RWPE1 (cell line): Measurements from ENCODE around the gene HSCB.

ENCODE experiments used
- CTCF ChIA-PET: fragments of 350-600 bp; sonication (Branson Sonifier 250); formaldehyde crosslinking; extraction: SDS; loops from one replicate; lab custom pipeline; 2021; lab: Yijun Ruan, JAX
- POLR2A ChIA-PET: fragments of 400-600 bp; formaldehyde crosslinking; extraction: SDS; loops from one replicate; lab custom pipeline; 2020; ENCODE audit warnings: antibody characterized with exemption; ENCODE audit not compliant: low non-redundant PET; lab: Yijun Ruan, JAX
- DNase-seq: peaks from one replicate; pipeline ENCODE4 v3.0.0; 2012; ENCODE audit warnings: low spot score
- H3K27ac ChIP-seq: fragments of 450-650 bp; 2 replicates; pipeline ENCODE4 v1.5.1; 2017
- TF ChIP-seq, protein P1 (sequence below): fragments of 450-650 bp; conservative IDR thresholded peaks from 2 replicates; pipeline ENCODE4 v1.5.1; 2017; ENCODE audit warnings: low read depth, mild to moderate bottlenecking

The HSCB gene

DNA sequence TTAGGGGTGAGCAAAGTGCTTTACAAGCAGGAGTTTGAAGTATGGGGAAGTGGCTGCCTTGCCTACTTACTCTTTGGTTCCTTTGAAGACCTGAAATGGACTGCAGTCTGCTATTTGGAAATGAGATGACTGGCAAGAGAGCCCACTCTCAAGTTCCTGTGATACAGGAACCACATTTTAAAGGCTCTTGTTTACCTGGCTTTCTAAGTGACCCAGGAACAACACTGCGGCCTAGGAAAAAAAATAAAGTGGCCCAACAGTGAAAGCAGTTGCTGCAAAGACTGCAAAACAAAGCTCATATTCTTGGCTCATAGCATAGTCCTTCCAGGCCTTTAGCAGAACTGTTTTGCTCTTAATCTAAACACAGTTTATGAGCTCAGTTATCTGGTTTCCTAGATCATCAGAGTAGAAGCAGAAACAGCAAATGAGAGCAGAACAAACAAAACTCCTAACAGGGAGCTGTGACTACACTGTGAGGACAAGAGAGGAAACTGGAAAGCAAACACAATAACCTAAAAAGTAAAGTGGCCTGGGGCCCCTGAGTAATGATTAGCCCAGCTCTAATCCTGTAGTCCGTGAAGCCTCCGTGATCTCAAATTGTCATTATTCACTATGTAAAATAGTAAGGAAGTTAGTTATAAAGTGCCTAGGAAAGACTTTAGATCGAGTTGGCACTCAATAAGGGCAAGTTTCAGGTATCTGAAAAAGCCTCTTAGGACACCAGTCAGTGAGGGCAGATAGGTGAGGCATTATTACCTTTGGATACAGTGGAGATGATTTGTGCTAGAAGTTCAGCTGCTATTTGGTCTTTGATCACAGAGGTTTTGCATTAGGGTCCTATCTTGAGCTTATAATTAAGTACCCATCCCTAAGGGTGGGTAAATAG lies 42.2 kb downstream of the HSCB start:
- no peak for DNase-seq
- TF ChIP-seq, protein P1, sequence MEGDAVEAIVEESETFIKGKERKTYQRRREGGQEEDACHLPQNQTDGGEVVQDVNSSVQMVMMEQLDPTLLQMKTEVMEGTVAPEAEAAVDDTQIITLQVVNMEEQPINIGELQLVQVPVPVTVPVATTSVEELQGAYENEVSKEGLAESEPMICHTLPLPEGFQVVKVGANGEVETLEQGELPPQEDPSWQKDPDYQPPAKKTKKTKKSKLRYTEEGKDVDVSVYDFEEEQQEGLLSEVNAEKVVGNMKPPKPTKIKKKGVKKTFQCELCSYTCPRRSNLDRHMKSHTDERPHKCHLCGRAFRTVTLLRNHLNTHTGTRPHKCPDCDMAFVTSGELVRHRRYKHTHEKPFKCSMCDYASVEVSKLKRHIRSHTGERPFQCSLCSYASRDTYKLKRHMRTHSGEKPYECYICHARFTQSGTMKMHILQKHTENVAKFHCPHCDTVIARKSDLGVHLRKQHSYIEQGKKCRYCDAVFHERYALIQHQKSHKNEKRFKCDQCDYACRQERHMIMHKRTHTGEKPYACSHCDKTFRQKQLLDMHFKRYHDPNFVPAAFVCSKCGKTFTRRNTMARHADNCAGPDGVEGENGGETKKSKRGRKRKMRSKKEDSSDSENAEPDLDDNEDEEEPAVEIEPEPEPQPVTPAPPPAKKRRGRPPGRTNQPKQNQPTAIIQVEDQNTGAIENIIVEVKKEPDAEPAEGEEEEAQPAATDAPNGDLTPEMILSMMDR: no peak
- no peak overlapping the region for H3K27ac ChIP-seq
- POLR2A ChIA-PET: no interaction called here
- CTCF ChIA-PET: no interaction called here

DNA sequence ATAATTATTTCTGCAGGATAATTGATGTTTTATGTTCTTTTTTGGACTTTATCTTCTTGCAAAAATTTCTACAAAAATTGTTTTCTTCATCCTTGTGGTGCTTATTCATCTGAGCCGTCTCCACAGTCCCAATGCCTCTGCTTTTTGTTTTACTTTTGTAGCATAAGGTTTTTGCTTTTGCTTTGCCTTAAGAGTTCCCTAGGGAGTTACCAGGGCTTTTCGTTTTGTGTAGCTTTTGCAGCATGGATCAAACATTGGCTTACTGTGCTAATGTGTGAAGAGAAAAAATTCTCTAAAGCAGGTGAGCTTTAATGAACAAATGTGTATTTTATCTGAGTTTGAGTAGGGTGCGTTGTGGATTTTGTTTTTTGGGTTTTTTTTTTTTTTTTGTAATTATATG lies 46.8 kb downstream of the HSCB start:
- no peak overlapping the region for H3K27ac ChIP-seq
- TF ChIP-seq, protein P1: no peak
- ChIA-PET CTCF (interaction anchor here (0.6 kb wide), 1 partner anchor 151 kb away, joined by 4 read pairs; no protein-coding TSS in a partner anchor), POLR2A (no interaction called here)
- DNase-seq: no peak

DNA sequence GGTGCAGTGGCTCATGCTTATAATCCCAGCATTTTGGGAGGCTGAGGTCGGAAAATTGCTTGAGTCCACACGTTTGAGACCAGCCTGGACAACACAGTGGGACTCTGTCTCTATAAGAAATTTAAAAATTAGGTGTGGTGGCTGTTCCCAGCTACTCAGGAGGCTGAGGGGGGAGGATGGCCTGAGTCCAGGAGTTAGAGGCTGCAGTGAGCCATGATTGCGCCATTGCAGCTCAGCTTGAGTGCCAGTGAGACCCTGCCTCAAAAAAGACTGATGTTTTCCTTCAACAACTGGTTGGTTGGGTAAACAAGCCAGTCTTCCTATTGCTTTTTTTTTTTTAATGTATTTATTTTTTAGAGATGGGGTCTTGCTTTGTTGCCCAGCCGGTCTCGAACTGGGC lies 49.3 kb downstream of the HSCB start:
- DNase-seq: no peak
- CTCF ChIA-PET: no interaction called here
- POLR2A ChIA-PET: interaction anchor here (0.5 kb wide), 1 partner anchor 36 kb away, joined by 7 read pairs; no protein-coding TSS in a partner anchor
- TF ChIP-seq, protein P1: no peak
- peak overlapping the region; percentile 56 for H3K27ac ChIP-seq

DNA sequence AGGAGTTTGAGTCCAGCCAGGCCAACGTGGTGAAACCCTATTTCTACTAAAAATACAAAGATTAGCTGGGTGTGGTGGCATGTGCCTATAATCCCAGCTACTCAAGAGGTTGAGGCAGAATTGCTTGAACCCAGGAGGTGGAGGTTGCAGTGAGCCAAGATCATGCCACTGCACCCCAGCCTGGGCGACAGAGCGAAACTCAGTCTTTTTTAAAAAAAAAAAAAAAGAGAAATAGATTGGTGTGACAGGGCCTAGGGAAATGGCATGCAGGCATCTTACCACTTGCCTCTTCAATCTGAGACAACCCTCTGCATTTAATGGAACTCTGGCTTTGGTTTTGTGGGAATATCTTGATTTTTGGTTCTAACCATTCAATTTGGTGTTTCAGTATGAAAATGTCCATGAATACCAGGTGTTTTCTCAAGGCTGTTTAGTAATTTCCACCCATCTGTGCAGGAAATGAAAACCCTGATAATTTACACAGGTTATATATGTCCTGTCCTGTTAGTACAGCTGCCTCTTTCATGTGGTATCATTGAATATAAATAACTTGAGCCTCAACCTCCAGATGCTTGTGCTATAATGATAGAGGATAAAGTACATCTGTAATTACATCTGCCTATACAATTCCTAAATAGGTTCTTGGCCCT lies 50.1 kb downstream of the HSCB start:
- ChIA-PET CTCF (interaction anchor here (0.6 kb wide), 1 partner anchor 12 kb away, joined by 3 read pairs; no protein-coding TSS in a partner anchor), POLR2A (no interaction called here)
- peak overlapping the region; percentile 66 for H3K27ac ChIP-seq
- DNase-seq: no peak
- TF ChIP-seq, protein P1: no peak

DNA sequence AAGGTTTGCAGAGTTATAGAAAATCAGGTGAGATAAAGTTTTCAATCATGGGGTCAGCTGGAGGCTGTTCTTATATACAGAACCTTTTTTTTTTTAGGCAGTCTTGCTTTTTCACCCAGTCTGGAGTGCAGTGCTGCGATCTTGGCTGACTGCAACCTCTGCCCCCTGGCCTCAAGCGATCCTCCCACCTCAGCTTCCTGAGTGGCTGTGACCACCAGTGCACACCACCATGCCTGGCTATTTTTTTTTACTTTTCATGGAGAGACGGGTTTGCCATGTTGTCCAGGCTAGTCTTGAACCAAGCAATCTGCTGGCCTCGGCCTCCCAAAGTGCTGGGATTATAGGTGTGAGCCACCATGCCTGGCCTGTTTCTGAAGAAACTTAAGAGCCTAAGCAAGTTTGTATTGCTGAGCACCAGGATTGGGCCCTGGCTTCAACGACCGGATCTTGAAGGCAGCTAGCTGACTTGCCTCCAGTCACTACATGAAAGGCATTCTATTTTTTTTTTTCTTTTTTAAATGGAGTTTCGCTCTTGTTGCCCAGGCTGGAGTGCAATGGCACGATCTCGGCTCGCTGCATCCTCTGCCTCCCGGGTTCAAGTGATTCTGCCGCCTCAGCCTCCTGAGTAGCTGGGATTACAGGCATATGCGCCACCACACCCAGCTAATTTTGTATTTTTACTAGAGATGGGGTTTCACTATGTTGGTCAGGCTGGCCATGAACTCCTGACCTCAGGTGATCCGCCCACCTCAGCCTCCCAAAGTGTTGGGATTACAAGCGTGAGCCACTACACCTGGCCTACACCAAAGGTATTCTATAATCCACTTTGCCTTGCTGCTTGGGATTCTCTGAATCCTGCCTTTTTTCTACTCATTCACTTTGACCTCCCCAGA lies 50.9 kb downstream of the HSCB start:
- CTCF ChIA-PET: interaction anchor here (0.6 to 0.8 kb wide), 2 partner anchors 13 to 37 kb away, joined by 3 to 4 read pairs; no protein-coding TSS in a partner anchor
- no peak for DNase-seq
- peak overlapping the region; percentile 66 for H3K27ac ChIP-seq
- POLR2A ChIA-PET: no interaction called here
- TF ChIP-seq, protein P1: no peak
